K562 (cell line): Measurements from ENCODE around the gene DHRS13.

Experiments used
- MAFK ChIP-seq: IDR thresholded peaks from 2 replicates; pipeline ENCODE4 v1.6.1; 2011; ENCODE audit warnings: low read length, improper control_type of control experiment
- POLR2AphosphoS2 ChIP-seq: IDR thresholded peaks from 2 replicates; pipeline ENCODE4 v1.6.1; 2012; ENCODE audit warnings: low read length, improper control_type of control experiment
- POLR2AphosphoS5 ChIP-seq: IDR thresholded peaks from 2 replicates; pipeline ENCODE4 v1.6.1; 2011; ENCODE audit warnings: mild to moderate bottlenecking, low read depth, low read length, moderate library complexity; ENCODE audit not compliant: control insufficient read depth, insufficient read depth
- PTBP1 ChIP-seq: fragments of 200-400 bp; formaldehyde crosslinking; IDR thresholded peaks from 2 replicates; pipeline ENCODE4 v1.6.1; 2017; ENCODE audit warnings: low read depth, low read length
- SIN3A ChIP-seq, 2 experiments: fragments of 150-350 bp in 1 of 2; IDR thresholded peaks; 2 replicates each; pipeline ENCODE4 v1.6.1; 2011 to 2016; ENCODE audit warnings: borderline replicate concordance in 2 of 2, low read depth in 2 of 2, low read length in 2 of 2, mild to moderate bottlenecking in 2 of 2, moderate library complexity in 2 of 2; ENCODE audit not compliant: control insufficient read depth in 1 of 2
- ZBTB1 ChIP-seq: sonication (generic); formaldehyde crosslinking; IDR thresholded peaks from 2 replicates; pipeline ENCODE4 v1.8.1; 2023; ENCODE audit warnings: missing genetic modification reagents, low read depth, mild to moderate bottlenecking, borderline replicate concordance
- TF ChIP-seq, protein P1 (sequence below): sonication (generic); formaldehyde crosslinking; IDR thresholded peaks from 2 replicates; pipeline ENCODE4 v1.9.0; 2022; ENCODE audit warnings: mild to moderate bottlenecking, missing genetic modification reagents

DNA sequence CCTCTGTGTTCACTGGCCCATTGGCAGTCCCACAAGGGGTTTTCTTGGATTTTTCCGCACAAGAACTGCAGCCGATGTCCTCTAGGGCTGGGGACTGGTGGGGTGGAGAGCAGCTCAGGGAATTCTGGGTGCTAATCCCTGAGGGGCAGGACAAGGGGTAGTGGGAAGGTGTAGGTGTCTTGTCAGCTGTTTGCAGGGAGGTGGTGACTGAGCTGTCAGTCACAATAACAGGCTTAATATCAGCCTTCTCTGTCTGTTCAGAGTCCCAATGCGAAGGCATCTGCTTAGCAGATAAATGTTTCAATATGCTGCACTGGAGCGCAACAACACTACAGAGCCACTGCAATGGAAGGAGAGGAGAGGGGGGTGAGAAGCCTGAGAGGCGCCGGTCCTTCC, 10.1 kb upstream of the DHRS13 start:
- no peak for TF ChIP-seq POLR2AphosphoS2
- no peak for TF ChIP-seq ZBTB1 (CRISPR knock-in tag)
- no peak for TF ChIP-seq MAFK
- TF ChIP-seq SIN3A (IDR thresholded peaks at IDR 0.05; ENCODE audit: borderline replicate concordance in 2 of 2, control insufficient read depth in 1 of 2, low read depth in 2 of 2, low read length in 2 of 2), result no peak
- no peak for TF ChIP-seq PTBP1
- TF ChIP-seq, protein P1, sequence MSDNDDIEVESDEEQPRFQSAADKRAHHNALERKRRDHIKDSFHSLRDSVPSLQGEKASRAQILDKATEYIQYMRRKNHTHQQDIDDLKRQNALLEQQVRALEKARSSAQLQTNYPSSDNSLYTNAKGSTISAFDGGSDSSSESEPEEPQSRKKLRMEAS, result no peak
- no peak for TF ChIP-seq POLR2AphosphoS5
